GM12878 (cell line): Measurements from ENCODE around the gene GCNT1. TPM values are rescaled to one million over a fixed set of nuclear protein-coding genes. Genes with fewer than 3 reads are reported as not detected.

Experiments
- ATAC-seq: fragments of 200-7000 bp; cut with Tn5 transposase; 3 replicates; pipeline ENCODE4 v1.9.1; 2020; ENCODE audit warnings: mild to moderate bottlenecking, moderate library complexity
- Bru-seq: library from RNA; stranded (reverse); fragments of 400-500 nt; gene quantifications from one replicate; lab custom pipeline; 2021; lab: Mats Ljungman, UMichigan
- BruChase-seq, 2 experiments: library from RNA; stranded (reverse); fragments of 400-500 nt; gene quantifications; one replicate each; lab custom pipeline; 2021; lab: Mats Ljungman, UMichigan
- BruUV-seq: library from RNA; stranded (reverse); fragments of 400-500 nt; replicated peaks from 2 replicates; lab custom pipeline; 2021; lab: Mats Ljungman, UMichigan
- CTCF ChIA-PET: fragments of 300-600 bp; sonication (Branson Sonifier 250); formaldehyde crosslinking; extraction: SDS; loops from one replicate; lab custom pipeline; 2021; ENCODE audit warnings: inconsistent platforms; lab: Yijun Ruan, JAX
- POLR2A ChIA-PET: fragments of 350-600 bp; formaldehyde crosslinking; extraction: SDS; loops from one replicate; lab custom pipeline; 2021; ENCODE audit warnings: inconsistent platforms; lab: Charles Lee
- RAD21 ChIA-PET: fragments of 300-600 bp; sonication (Branson Sonifier 250); formaldehyde crosslinking; loops from one replicate; lab custom pipeline; 2023; ENCODE audit warnings: antibody characterized with exemption; ENCODE audit not compliant: unreplicated experiment; lab: Charles Lee
- SMC1A ChIA-PET: fragments of 300-600 bp; sonication (Branson Sonifier 250); formaldehyde crosslinking; loops from one replicate; lab custom pipeline; 2023; ENCODE audit not compliant: unreplicated experiment, uncharacterized antibody; lab: Charles Lee
- DNase-seq: peaks from one replicate; pipeline ENCODE4 v3.0.0-alpha.2; 2011; ENCODE audit warnings: low read depth, low spot score
- FAIRE-seq: peaks from 3 replicates; lab custom pipeline; 2011; peaks lifted over from hg19 to GRCh38; lab: Jason Lieb, UNC
- H2AFZ ChIP-seq: 2 replicates; pipeline ENCODE4 v1.6.0; 2011; ENCODE audit warnings: low read depth, low read length, control low read depth; ENCODE audit not compliant: control insufficient read depth
- H3K27ac ChIP-seq: 2 replicates; pipeline ENCODE4 v1.5.1; 2011; ENCODE audit warnings: control low read depth; ENCODE audit not compliant: control insufficient read depth, insufficient read depth
- H3K27me3 ChIP-seq, 2 experiments: replicated peaks in 1 of 2; 2 replicates each; pipeline versions ENCODE4 v1.6.0 to v1.6.1; 2011; ENCODE audit warnings: low read length in 1 of 2; ENCODE audit not compliant: control insufficient read depth in 2 of 2, insufficient read depth in 2 of 2
- H3K36me3 ChIP-seq, 2 experiments: 2 replicates each; pipeline ENCODE4 v1.5.1; 2011; ENCODE audit warnings: low read length in 1 of 2; ENCODE audit not compliant: control insufficient read depth in 2 of 2, insufficient read depth in 2 of 2
- H3K4me1 ChIP-seq: 2 replicates; pipeline ENCODE4 v1.6.1; 2011; ENCODE audit warnings: mild to moderate bottlenecking, low read length, moderate library complexity, mixed read lengths; ENCODE audit not compliant: control insufficient read depth, insufficient read depth
- H3K4me2 ChIP-seq: 2 replicates; pipeline ENCODE4 v1.6.0; 2011; ENCODE audit warnings: control low read depth; ENCODE audit not compliant: control insufficient read depth, insufficient read depth
- H3K4me3 ChIP-seq: fragments of 200-600 bp; sonication (generic); 2 replicates; pipeline ENCODE4 v1.5.1; 2016
- H3K79me2 ChIP-seq: 2 replicates; pipeline ENCODE4 v1.6.0; 2011; ENCODE audit warnings: low read length; ENCODE audit not compliant: control insufficient read depth, insufficient read depth
- H3K9ac ChIP-seq: 2 replicates; pipeline ENCODE4 v1.8.0; 2011; ENCODE audit warnings: low read length, control low read depth, mixed read lengths; ENCODE audit not compliant: control insufficient read depth, insufficient read depth
- H3K9me3 ChIP-seq: replicated peaks from 3 replicates; pipeline ENCODE4 v1.5.1; 2011; ENCODE audit warnings: mild to moderate bottlenecking, low read length; ENCODE audit not compliant: control insufficient read depth, insufficient read depth
- H4K20me1 ChIP-seq: 2 replicates; pipeline ENCODE4 v1.6.0; 2011; ENCODE audit not compliant: control insufficient read depth, insufficient read depth
- CBFB ChIP-seq: IDR thresholded peaks from 2 replicates; pipeline ENCODE4 v1.6.1; 2016; ENCODE audit warnings: antibody characterized with exemption, low read depth
- CREM ChIP-seq: IDR thresholded peaks from 2 replicates; pipeline ENCODE4 v1.6.1; 2014; ENCODE audit warnings: antibody characterized with exemption, low read depth
- CTCF ChIP-seq, 3 experiments: IDR thresholded peaks in 2 of 3; conservative IDR thresholded peaks in 1 of 3; 2 replicates each; pipeline ENCODE4 v1.5.1; 2011; ENCODE audit warnings: low read depth in 3 of 3, low read length in 3 of 3, mild to moderate bottlenecking in 3 of 3, control low read depth in 2 of 3, moderate library complexity in 2 of 3, inconsistent platforms in 1 of 3, mixed read lengths in 1 of 3; ENCODE audit not compliant: control insufficient read depth in 2 of 3, insufficient read depth in 1 of 3; ENCODE audit errors: extremely low read depth in 1 of 3
- EGR1 ChIP-seq, 2 experiments: IDR thresholded peaks; 1 replicate in 1 of 2; 2 replicates in 1 of 2; pipeline ENCODE4 v1.6.1; 2011 to 2012; ENCODE audit warnings: low read depth in 2 of 2, low read length in 2 of 2, borderline replicate concordance in 1 of 2, mild to moderate bottlenecking in 1 of 2, moderate library complexity in 1 of 2
- ELK1 ChIP-seq: IDR thresholded peaks from 2 replicates; pipeline ENCODE4 v1.6.1; 2012; ENCODE audit warnings: low read depth, low read length, improper control_type of control experiment
- HSF1 ChIP-seq: fragments of 150-350 bp; IDR thresholded peaks from 2 replicates; pipeline ENCODE4 v1.6.1; 2014; ENCODE audit warnings: mild to moderate bottlenecking, low read depth, low read length
- MXI1 ChIP-seq: fragments of 150-350 bp; IDR thresholded peaks from 2 replicates; pipeline ENCODE4 v1.6.1; 2011; ENCODE audit warnings: low read depth, mild to moderate bottlenecking, inconsistent platforms, low read length, improper control_type of control experiment
- POLR2A ChIP-seq: IDR thresholded peaks from 2 replicates; pipeline ENCODE4 v1.6.1; 2011; ENCODE audit warnings: low read depth, mild to moderate bottlenecking, low read length
- RUNX3 ChIP-seq: IDR thresholded peaks from 2 replicates; pipeline ENCODE4 v1.6.1; 2012; ENCODE audit warnings: low read length, inconsistent platforms
- STAT1 ChIP-seq: fragments of 450-650 bp; conservative IDR thresholded peaks from 2 replicates; pipeline ENCODE4 v1.6.1; 2014; ENCODE audit warnings: antibody characterized with exemption, mild to moderate bottlenecking
- TAF1 ChIP-seq: IDR thresholded peaks from 2 replicates; pipeline ENCODE4 v1.6.1; 2011; ENCODE audit warnings: mild to moderate bottlenecking, low read depth, low read length, borderline replicate concordance
- WGBS: methylation state at CpG from one replicate; pipeline ENCODE4 v1.1.6; 2016; ENCODE audit warnings: low lambda C conversion rate; ENCODE audit not compliant: insufficient replicate concordance, insufficient coverage; ENCODE audit errors: missing lambda C conversion rate; 5-methylcytosine and 5-hydroxymethylcytosine counted together
- in situ Hi-C: fragments of 300-500 bp; cut with MboI; formaldehyde crosslinking; loops from 9 replicates; pipeline ENCODE4 v1.14.3; 2018; ENCODE audit warnings: mixed read lengths
- intact Hi-C: fragments of 100-400 bp; cut with micrococcal nuclease; formaldehyde crosslinking; loops from one replicate; pipeline ENCODE4 v1.14.2; 2022; ENCODE audit not compliant: unreplicated experiment
- long read RNA-seq, 2 experiments: library from polyadenylated mRNA; unstranded; transcript quantifications; one replicate each; pipeline ENCODE4 v2.0.0, GENCODE V29; 2019 to 2020
- polyA minus RNA-seq, 3 experiments: library from RNA; depleted of rRNA, polyadenylated mRNA; stranded (reverse); fragments of >200 nt; gene quantifications; 2 replicates each; pipeline ENCODE4 v1.2.3, GENCODE V29; 2011
- polyA plus RNA-seq, 11 experiments: library from polyadenylated mRNA; depleted of rRNA in 4 of 11; unstranded in 6 of 11; stranded (reverse) in 5 of 11; fragments of >200 nt; fragmentation: Nextera tagmentation in 4 of 11; fragmentation: Illumina TruSeq in 1 of 11; extraction: Ambion mirVana in 4 of 11; extraction: Trizol in 1 of 11; gene quantifications; 1 replicate in 1 of 11; 2 replicates in 10 of 11; pipeline versions ENCODE4 v1.2.1 to v1.2.3, GENCODE V29; 2011 to 2016; ENCODE audit warnings: inconsistent platforms in 2 of 11, missing spikeins in 2 of 11, low read depth in 1 of 11
- total RNA-seq, 4 experiments: library from RNA; depleted of rRNA in 3 of 4; stranded (reverse); fragments of >200 nt in 3 of 4; fragmentation: Illumina TruSeq in 1 of 4; extraction: Trizol in 1 of 4; gene quantifications; 2 replicates each; pipeline versions ENCODE4 v1.2.1 to v1.2.3, GENCODE V29; 2013 to 2021
- TF ChIP-seq, protein P1 (sequence below): IDR thresholded peaks from 2 replicates; pipeline ENCODE4 v1.6.1; 2012; ENCODE audit warnings: low read length, inconsistent platforms

GCNT1 gene
- 1.4 and 2.8 TPM in 2 replicates for total RNA-seq (2013; cell fraction: nucleolus; rRNA removed)
- total RNA-seq (2014; rRNA removed), result 6.7 and 10.4 TPM in 2 replicates
- total RNA-seq (2014; rRNA removed; fragmentation: Illumina TruSeq; extraction: Trizol), result 8.8 and 9.7 TPM in 2 replicates
- total RNA-seq (2021), result 10.0 and 12.5 TPM in 2 replicates
- polyA plus RNA-seq (2011; ENCODE audit: low read depth), result 10.8 TPM
- polyA plus RNA-seq (2011; rRNA removed), result 8.2 and 9.3 TPM in 2 replicates
- 4.5 and 7.5 TPM in 2 replicates for polyA plus RNA-seq (2011; cell fraction: cytosol; rRNA removed)
- polyA plus RNA-seq (2011; cell fraction: nucleus; rRNA removed), result 4.2 and 5.0 TPM in 2 replicates
- 10.1 and 10.4 TPM in 2 replicates for polyA plus RNA-seq (2012)
- polyA plus RNA-seq (2014; fragmentation: Illumina TruSeq; extraction: Trizol), result 13.5 and 17.8 TPM in 2 replicates
- polyA plus RNA-seq (2014; fragmentation: Nextera tagmentation; extraction: Ambion mirVana), result 1 to 10 TPM; 2.8 to 4.0 TPM
- 6.9 and 7.7 TPM in 2 replicates for polyA plus RNA-seq (2014; rRNA removed)
- polyA plus RNA-seq (2016; fragmentation: Nextera tagmentation; extraction: Ambion mirVana), result 1 to 10 TPM; 6.3 to 7.3 TPM
- polyA minus RNA-seq (2011; rRNA and poly(A)+ RNA removed), result 16.5 and 19.1 TPM in 2 replicates
- 2.4 and 2.7 TPM in 2 replicates for polyA minus RNA-seq (2011; cell fraction: cytosol; rRNA and poly(A)+ RNA removed)
- 2.1 and 4.0 TPM in 2 replicates for polyA minus RNA-seq (2011; cell fraction: nucleus; rRNA and poly(A)+ RNA removed)
- percentile 38 among the genes with signal in this experiment for Bru-seq, nascent RNA
- BruChase-seq, experiment 1, labeled RNA remaining after a 6-hour chase, result percentile 41 among the genes with signal in this experiment
- BruChase-seq, experiment 2, labeled RNA remaining after a 2-hour chase, result percentile 43 among the genes with signal in this experiment
- long read RNA-seq, experiment 1, full-length matches to known transcripts, result 5 of 5 reads
- long read RNA-seq, experiment 1, partial matches to known transcripts, result 0 of 5 reads
- long read RNA-seq, experiment 1, other reads (novel, unspliced or antisense), result 0 of 5 reads
- long read RNA-seq, experiment 2, full-length matches to known transcripts, result 43 of 54 reads
- long read RNA-seq, experiment 2, partial matches to known transcripts, result 2 of 54 reads
- long read RNA-seq, experiment 2, other reads (novel, unspliced or antisense), result 9 of 54 reads

DNA sequence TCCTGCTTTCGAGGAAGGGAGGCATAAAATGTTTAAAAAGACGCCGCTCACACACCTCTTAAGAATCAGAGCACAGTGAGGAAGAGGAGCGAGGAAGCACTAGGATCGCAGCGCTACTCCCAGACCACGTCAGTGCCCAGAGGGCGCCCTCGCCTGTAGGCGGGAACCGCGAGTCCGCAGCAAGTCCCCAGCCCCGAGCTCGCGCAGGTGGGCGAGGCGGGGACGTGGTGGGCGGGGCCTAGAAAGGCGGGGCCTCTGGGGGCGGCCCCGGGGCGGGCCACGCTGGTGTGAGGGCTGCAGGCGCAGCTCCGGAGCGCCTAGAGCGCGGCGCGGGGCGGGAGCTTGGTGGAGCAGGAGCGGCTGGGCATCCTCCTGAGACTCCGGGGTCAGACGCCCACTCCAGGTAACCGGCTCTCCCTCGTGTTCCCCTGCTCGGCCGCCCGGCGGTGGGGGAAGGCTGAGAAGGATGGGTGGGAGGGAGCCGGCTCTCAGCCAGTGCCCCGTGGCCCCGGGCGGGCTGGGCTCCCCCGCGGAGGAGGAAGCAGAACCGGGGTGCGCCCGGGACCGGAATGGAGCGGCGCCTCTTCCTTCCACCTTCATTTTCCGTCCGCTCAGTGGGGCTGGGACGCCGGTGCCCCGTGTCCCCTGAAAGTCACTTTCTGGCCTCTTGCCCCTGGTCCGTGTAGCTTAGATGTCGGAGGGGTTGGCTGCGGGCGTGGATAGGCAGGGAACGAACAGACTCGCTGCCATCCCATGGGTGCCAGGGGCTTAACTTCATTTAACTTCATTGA is at the start of gene GCNT1:
Gene GCNT1 (plus strand): TSS at position 280 of the 791 bp plus-strand sequence. CDS start 43,200 bp downstream, outside the sequence.
- H3K4me1 ChIP-seq, result peaks cover 26% of the 10 kb centered on the region
- no peaks in the 10 kb centered on the region for H4K20me1 ChIP-seq
- peak; percentile 95 for ATAC-seq
- ChIA-PET RAD21 (interaction anchor here (0.7 to 2.0 kb wide), 5 partner anchors 12 to 199 kb away, joined by 3 to 4 read pairs (median 4); partner anchors contain the start of gene RFK), POLR2A (no interaction called here), CTCF (interaction anchor here (0.9 kb wide), 1 partner anchor 198 kb away, joined by 3 read pairs; no protein-coding TSS in a partner anchor), SMC1A (interaction anchor here (1.3 kb wide), 1 partner anchor 10 kb away, joined by 3 read pairs; no protein-coding TSS in a partner anchor)
- DNase-seq, result peak; percentile 40
- H3K27ac ChIP-seq, result peak within 1 kb of the TSS; percentile 35
- H3K4me3 ChIP-seq, result peak within 1 kb of the TSS; percentile 79
- 2% methylated on average over 38 of the region's 65 CpGs for WGBS
- H3K4me2 ChIP-seq, result peak within 1 kb of the TSS; percentile 85
- H2AFZ ChIP-seq, result peak within 1 kb of the TSS; percentile 59
- peak; percentile 87 for FAIRE-seq
- BruUV-seq, result no TSS peak
- intact Hi-C loops (no loop called here), in situ Hi-C loops (no loop called here)
- H3K36me3 ChIP-seq, result no peaks in the 10 kb centered on the region
- no peaks in the 10 kb centered on the region for H3K9me3 ChIP-seq
- no peaks in the 10 kb centered on the region for H3K27me3 ChIP-seq
- H3K9ac ChIP-seq, result peak within 1 kb of the TSS; percentile 54
- H3K79me2 ChIP-seq, result peaks cover 16% of the 10 kb centered on the region
- TF ChIP-seq TAF1 (peak; percentile 48; the same call in 1 of the 2 replicates), CBFB (no peak), ELK1 (no peak), RUNX3 (peak; percentile 50; the same call in 1 of the 2 replicates), POLR2A (peak; percentile 94), CTCF (IDR thresholded peaks at IDR 0.05 in 2 of 3, conservative IDR thresholded peaks at IDR 0.05 in 1 of 3; ENCODE audit: control insufficient read depth in 2 of 3, extremely low read depth in 1 of 3, insufficient read depth in 1 of 3, low read depth in 3 of 3, low read length in 3 of 3) (peak; percentile 44 to 46 (median 46)), CREM (peak; percentile 38; the same call in 1 of the 2 replicates), STAT1 (no peak), HSF1 (no peak), MXI1 (no peak), EGR1 (IDR thresholded peaks at IDR 0.05; ENCODE audit: borderline replicate concordance in 1 of 2, low read depth in 2 of 2, low read length in 2 of 2) (peak in 1 of 2 experiments; percentile 37; a peak in 1 of 3 replicates)
- TF ChIP-seq, protein P1, sequence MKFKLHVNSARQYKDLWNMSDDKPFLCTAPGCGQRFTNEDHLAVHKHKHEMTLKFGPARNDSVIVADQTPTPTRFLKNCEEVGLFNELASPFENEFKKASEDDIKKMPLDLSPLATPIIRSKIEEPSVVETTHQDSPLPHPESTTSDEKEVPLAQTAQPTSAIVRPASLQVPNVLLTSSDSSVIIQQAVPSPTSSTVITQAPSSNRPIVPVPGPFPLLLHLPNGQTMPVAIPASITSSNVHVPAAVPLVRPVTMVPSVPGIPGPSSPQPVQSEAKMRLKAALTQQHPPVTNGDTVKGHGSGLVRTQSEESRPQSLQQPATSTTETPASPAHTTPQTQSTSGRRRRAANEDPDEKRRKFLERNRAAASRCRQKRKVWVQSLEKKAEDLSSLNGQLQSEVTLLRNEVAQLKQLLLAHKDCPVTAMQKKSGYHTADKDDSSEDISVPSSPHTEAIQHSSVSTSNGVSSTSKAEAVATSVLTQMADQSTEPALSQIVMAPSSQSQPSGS, result no peak
